OCI-LY1 (cell line): ENCODE results near the gene PIGA.

Experiments used
- EZH2 ChIP-seq: fragments of 200-600 bp; sonication (generic), shearing (Covaris generic); IDR thresholded peaks from 2 replicates; pipeline ENCODE4 v1.8.0; 2017; ENCODE audit warnings: borderline replicate concordance, mixed run types, mild to moderate bottlenecking, antibody characterized with exemption, low read length, moderate library complexity, mixed read lengths
- TF ChIP-seq, protein P1 (sequence below): fragments of 200-600 bp; sonication (generic), shearing (Covaris generic); IDR thresholded peaks from 2 replicates; pipeline ENCODE4 v1.5.1; 2017; ENCODE audit warnings: mild to moderate bottlenecking, antibody characterized with exemption, low read length, moderate library complexity, mixed read lengths

DNA sequence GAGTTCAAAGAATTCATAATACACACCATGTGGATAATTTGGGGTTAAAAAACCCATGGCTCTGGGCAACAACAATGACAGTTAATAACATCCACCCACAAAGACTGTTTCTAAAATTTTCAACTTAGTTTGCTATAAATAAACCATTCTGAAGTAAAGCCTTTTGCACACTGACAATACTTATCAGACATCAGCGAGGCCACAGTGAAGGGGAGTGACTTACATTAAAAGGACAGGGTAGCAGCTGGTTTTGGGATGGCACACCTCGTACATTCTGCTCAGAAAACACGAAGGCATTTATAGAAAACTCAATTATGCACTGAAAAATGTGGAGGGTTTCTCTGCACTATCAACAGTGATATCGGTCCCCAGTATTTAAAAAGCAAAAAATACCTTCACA, 15.0 kb downstream of the PIGA start:
- TF ChIP-seq, protein P1, sequence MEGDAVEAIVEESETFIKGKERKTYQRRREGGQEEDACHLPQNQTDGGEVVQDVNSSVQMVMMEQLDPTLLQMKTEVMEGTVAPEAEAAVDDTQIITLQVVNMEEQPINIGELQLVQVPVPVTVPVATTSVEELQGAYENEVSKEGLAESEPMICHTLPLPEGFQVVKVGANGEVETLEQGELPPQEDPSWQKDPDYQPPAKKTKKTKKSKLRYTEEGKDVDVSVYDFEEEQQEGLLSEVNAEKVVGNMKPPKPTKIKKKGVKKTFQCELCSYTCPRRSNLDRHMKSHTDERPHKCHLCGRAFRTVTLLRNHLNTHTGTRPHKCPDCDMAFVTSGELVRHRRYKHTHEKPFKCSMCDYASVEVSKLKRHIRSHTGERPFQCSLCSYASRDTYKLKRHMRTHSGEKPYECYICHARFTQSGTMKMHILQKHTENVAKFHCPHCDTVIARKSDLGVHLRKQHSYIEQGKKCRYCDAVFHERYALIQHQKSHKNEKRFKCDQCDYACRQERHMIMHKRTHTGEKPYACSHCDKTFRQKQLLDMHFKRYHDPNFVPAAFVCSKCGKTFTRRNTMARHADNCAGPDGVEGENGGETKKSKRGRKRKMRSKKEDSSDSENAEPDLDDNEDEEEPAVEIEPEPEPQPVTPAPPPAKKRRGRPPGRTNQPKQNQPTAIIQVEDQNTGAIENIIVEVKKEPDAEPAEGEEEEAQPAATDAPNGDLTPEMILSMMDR, result no peak
- TF ChIP-seq EZH2, result no peak
